GM19043 (cell line): Measurements from ENCODE around the gene OR51M1.
"Not testable (repeated sequence)": the region's sequence is repeated elsewhere in the genome, so short reads cannot be mapped to it uniquely, and the experiment has no call there.

Experiments used
- ATAC-seq: cut with Tn5 transposase; IDR thresholded peaks from one replicate; pipeline ENCODE4 v1.9.1; 2021; ENCODE audit warnings: low read depth; ENCODE audit not compliant: unreplicated experiment

The OR51M1 gene, protein sequence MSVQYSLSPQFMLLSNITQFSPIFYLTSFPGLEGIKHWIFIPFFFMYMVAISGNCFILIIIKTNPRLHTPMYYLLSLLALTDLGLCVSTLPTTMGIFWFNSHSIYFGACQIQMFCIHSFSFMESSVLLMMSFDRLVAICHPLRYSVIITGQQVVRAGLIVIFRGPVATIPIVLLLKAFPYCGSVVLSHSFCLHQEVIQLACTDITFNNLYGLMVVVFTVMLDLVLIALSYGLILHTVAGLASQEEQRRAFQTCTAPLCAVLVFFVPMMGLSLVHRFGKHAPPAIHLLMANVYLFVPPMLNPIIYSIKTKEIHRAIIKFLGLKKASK

DNA sequence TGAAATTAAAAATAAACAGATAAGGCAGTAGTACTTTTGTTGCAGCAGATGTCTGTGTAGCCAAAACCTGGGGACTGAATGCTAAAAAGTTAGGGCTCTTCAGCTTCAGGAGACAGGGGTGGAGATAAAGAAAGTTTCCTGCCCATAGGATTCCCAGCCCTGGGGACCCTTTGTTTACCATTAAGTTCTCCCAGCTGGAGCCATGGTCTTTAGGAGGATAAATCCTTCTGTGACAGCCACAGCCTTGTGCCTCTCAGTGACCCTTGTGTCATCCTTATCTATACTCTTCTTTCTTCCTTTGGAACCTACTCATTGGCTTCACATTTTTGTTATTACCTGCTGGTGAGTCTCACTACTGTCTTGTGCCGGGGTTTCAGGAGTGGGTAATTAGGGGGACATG lies at the start of gene OR51M1:
Gene OR51M1 (plus strand): TSS at position 237 of the 400 bp plus-strand sequence. CDS start 5,587 bp downstream, outside the sequence.
- ATAC-seq, result no peak

DNA sequence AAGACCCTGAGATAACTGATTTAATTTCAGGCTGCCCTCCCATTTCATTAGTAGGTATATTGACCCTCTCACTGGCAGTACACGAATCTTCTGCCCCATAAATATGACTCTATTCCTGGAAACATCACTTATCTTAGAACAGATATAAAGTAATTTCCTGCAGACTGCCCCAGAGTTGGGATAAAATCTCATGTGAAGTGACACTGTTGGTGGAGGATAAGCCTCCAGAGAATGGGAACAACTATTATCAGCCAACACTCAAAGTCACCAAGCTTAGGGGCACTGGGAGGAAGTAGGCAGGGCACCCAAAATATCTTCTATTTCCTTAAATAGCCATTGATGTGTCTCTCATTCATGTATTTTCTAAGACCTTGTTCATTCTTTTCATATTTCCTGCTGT lies 48.4 kb upstream of the OR51M1 start:
- no peak for ATAC-seq

DNA sequence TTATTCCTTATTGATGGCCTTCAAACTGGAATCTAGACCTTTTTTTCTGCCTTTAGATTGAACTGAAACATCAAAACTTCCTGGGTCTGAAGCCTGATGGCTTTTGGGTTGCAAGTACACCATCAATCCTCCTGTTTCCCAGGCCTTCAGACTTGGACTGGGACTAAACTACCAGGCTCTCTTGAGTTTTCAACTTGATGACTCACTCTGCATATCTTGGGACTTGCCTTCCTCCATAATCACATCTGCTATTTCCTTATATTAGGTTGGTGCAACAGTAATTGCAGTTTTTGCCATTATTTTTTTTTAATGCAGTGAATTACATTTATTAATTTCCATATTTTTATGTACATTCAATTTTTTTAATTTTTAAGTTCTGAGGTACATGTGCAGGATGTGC lies 47.3 kb upstream of the OR51M1 start:
- no peak for ATAC-seq

DNA sequence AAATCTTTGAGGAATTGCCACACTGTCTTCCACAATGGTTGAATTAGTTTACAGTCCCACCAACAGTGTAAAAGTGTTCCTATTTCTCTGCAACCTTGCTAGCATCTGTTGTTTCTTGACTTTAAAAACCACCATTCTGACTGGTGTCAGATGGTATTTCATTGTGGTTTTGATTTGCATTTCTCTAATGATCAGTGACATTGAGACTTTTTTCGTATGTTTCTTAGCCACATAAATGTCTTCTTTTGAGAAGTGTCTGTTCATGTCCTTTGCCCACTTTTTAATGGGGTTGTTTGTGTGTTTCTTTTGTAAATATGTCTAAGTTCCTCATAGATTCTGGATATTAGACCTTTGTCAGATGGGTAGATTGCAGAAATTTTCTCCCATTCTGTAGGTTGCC lies 46.4 kb upstream of the OR51M1 start:
- not testable (repeated sequence) for ATAC-seq

DNA sequence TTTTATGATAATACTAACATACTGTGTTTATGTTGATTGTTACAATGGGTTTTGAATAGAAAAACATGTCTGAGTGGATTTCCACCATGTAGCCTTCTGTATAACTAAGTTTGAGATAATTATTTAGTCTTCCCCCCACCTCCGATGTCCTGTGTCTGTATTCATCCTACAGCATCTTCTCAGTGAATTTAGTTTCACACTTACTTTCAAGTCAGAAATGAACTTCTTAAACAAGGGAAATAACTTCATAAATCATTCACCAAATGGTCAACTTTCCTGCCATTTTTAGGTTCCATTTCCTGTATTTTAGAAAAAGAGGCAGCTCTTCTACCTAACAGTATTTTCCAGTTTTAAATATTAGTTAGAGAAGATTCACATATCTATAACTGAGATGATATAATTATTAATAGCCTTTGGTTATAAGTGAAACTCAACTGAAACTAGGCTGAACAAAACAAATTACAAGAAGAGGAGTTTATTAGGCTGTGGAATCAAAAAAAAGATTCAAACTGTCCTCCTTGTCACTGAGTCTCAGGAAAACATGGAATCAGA lies 43.8 kb upstream of the OR51M1 start:
- ATAC-seq, result peak; percentile 73

DNA sequence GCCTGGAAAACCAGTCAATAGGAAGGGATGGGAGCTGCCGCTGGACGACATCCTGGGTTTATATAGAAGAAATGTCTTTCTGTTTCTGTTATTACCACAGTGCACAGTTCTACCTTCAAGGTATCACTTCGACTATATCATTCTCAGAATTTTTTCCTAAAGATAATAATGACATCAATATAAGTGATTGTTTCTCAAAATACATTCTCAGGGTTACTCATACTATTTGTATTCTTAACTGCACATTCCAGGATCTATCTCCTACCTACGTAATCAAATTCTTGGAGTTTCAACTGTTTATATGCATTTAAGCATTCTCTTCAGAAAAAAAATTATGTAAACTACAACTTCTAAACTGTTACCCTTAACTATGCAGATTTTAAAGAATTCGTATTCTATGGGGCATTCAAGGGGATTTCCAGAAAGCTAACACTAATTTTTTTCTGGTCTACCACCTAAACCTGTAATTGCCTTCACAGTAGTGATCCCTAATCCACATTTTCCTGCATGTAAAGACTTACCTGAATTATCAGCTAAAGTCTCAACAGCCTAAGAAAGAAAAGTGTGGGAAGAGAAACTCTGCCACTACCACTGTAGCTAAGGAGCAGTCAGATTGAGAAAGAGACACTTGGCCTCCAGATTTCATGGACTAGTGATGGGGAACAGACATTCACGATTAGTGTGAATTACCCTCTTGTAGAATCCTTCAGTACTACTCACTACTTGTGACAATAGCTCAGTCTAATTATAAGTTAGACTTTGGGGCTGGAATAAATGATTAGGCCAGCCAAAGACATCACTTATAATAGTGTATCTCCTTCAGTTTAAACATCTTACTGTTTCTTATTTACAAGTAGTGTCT lies 39.9 kb upstream of the OR51M1 start, which contains the start of gene OR51B5:
Gene OR51B5 (minus strand): TSS at position 51 of the 862 bp plus-strand sequence. CDS start 0 bp downstream, at position 51.
- ATAC-seq, result no peak

DNA sequence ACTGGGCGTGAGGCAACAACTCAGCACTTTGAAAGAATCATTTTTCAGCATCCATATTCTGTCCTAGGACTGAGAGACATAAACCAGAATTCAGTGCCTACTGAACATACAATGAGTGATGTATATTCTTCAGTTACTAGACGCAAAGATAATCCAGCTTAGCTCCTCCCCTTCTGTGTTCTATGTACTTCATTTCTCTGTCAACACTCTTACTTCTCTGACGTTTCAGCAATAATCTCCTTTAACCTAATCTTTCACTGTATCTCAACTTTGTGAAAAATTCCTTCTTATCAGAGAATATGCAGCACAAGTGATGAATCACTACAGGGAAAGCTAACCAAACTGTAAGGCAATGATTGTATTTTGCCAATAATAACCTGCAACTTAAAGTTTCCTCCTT lies 37.8 kb upstream of the OR51M1 start:
- no peak for ATAC-seq

DNA sequence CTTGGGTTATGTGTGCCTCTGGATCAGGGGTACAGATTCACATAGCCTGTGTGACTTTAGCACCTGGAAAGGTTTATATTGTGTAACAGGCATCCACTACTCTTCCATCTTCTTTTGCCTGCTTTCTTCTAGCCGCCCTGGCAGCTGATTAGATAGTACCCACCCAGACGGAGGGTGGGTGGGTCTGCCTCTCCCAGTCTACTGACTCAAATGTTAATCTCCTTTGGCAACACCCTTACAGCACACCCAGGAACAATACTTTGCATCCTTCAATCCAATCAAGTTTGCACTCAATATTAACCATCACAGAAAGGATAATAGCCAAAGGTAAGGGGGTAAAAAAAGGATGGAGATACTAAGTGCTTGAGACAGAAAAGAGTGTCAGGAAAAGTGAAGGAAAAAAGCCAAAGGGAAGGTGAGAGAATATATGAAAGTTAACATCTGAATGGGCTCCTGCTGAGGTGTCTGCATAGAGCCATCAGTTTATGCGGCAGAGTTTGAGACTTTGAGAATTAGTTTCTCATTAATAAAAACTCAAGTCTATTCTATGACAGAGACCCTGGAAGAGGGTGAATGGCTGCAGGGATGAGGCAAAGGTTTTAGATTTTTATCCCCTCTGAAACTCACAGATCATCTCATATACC lies 34.9 kb upstream of the OR51M1 start:
- no peak for ATAC-seq

DNA sequence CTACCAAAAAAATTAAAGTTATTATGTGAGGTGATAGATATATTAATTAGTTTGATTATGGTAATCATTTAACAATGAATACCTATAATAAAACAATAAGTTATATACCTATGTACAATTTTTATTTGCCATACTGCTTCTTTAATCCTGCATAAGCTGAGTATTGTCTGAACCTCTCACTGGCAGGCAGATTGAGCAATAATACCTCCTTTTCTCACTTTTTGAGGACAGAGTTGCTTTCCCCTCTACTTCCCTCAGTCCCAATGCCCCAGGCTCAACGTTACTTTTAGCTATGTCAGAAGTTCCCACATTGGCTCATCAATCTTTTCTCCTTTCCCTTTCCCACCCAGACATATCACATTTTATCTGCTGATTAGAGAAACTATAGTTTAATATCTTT lies 34.1 kb upstream of the OR51M1 start:
- ATAC-seq, result no peak

DNA sequence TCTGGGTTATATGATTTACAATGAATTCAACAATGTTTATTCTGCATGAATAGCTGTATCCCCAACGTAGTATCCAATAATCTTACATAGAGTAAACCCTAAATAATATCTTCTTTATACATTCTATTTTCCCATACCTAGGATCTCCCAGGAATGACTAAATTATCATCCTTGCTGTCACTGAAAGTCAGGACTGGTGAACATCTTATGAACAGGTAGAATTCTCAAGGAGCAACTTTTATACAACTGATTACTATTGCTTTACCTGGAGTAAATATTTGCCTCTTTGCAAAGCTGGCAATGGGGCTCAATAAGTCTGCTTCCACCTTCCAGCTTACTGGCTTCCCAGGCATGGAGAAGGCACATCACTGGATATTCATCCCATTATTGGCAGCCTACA lies 32.4 kb upstream of the OR51M1 start, which contains the start of gene OR51B6:
Gene OR51B6 (plus strand): TSS at position 301 of the 400 bp plus-strand sequence. CDS start 0 bp downstream, at position 301.
- ATAC-seq, result no peak

DNA sequence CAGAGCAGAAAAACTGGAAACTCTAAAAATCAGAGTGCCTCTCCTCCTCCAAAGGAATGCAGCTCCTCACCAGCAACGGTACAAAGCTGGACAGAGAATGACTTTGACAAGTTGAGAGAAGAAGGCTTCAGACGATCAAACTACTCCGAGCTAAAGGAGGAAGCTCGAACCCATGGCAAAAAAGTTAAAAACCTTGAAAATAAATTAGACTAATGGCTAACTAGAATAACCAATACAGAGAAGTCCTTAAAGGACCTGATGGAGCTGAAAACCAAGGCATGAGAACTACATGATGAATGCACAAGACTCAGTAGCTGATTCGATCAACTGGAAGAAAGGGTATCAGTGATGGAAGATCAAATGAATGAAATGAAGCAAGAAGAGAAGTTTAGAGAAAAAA lies 27.6 kb upstream of the OR51M1 start:
- not testable (repeated sequence) for ATAC-seq

DNA sequence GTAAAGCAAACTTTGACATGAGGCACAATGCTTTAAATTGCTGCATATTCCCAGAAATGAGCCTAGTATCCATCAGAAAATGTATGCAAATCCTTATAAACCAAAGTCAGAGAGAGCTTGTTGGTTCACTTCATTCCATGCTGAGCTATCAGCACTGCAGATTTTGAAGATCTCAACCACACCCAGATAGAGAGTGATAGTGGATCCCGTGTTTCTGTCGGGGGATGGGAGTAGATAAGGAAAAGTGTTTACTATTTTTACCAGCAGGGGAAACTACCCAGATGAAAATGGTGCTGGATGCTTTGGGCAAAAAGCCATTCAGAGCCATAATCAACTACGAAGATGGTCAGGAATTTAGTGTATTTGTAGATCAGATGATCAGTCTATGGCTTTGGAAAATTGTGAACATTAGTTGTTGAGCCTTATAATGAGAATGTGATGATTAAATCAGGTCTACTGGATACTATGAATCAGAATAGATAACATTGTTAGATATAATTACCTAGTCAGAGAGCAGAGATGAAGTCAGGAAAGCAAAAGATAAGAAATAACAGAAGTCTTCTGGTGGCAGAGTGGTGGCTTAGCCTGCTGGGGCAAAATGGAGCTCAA lies 21.5 kb upstream of the OR51M1 start:
- ATAC-seq, result no peak

DNA sequence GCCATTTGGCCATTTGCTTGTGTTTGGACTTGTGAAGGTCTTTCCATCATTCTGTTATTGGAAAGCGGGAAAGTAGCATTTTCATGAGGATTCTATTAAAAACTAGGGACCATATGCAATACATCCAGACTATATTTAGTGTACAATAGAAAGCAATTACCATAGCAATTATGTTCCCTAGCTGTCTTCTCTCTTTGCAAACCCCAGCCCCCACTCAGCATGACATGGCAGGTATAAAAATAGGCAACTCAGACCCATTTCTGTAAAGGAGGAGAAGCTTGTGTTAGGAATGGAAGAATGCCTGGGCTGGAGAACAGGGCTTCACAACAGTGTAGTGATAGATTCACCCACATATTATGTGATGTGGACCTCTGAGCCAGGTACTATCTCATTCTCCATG lies 19.9 kb upstream of the OR51M1 start:
- no peak for ATAC-seq

DNA sequence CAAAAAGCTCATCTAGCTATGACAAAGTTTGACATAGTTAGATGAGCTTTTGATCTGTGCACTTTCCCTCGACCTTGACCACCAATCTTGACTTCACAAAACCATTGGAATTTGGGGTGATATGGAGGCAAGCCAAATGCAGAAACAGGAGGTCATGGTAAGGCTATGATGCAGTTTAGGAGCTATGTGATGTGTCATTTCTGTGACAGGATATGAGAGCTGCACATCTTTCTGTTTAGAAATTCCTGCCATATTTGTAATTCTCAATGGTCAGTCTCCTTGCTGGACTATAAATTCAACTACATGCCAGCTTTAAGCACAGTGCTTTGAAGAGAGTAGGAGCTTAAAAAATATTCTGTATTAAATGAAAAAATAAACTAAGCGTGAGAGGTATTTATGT lies 19.4 kb upstream of the OR51M1 start:
- no peak for ATAC-seq

DNA sequence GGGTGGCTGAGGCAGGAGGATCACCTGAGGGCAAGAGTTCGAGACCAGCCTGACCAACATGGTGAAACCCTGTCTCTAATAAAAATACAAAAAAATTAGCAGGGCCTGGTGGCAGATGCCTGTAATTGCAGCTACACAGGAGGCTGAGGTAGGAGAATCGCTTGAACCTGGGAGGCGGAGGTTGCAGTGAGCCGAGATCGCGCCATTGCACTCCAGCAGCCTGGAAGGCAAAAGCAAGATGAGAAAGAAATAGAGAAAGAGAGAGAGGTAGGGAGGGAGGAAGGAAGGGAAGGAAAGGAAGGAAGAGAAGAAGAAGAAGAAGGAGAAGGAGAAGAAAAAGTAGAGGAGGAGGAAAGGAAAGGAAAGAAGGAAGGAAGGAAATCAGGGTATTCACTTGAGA lies 17.2 kb upstream of the OR51M1 start:
- ATAC-seq, result not testable (repeated sequence)

DNA sequence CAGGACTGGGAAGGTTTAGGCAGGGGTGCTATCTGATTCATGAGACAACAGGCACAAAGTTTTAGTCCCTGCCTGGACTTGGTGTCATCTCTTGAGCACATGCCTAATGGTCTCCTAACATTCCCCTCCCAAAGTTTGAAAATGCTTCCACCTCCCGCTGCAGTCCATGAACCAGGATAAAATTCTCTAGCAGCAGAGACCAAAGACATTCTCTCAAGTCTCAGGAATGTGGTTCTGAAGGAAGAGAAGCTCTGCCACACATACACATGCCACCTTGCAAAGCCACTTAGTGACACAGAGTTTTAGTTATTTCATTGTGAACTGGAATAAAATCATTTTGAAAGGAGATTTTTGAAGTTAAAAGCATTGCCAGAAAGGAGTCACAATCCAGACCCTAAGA lies 16.8 kb upstream of the OR51M1 start:
- ATAC-seq, result no peak

DNA sequence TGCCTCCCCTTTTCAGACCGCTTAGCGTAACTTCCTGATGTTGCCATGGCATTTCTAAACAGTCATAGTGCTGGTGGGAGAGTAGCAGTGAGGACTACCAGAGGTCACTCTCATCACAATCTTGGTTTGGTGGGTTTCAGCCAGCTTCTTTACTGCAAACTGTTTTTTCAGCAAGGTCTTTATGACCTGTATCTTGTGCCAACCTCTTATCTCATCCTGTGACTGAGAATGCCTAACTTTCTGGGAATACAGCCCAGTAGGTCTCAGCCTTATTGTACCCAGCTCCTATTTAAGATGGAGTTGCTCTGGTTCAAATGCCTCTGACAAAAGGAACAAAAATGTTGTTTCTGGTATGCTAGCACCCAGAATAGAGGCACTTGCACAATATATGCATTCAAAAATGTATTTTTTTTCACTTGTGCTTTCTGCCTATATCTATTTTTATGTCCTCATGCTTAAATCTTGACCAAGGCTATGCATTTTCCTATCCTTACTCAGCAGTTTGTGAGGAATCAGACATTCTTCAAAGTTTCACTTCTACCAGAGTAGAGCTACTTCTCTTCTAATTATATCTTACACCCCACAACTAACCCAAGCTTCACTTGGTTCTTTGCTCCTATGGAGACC lies 16.1 kb upstream of the OR51M1 start:
- no peak for ATAC-seq

DNA sequence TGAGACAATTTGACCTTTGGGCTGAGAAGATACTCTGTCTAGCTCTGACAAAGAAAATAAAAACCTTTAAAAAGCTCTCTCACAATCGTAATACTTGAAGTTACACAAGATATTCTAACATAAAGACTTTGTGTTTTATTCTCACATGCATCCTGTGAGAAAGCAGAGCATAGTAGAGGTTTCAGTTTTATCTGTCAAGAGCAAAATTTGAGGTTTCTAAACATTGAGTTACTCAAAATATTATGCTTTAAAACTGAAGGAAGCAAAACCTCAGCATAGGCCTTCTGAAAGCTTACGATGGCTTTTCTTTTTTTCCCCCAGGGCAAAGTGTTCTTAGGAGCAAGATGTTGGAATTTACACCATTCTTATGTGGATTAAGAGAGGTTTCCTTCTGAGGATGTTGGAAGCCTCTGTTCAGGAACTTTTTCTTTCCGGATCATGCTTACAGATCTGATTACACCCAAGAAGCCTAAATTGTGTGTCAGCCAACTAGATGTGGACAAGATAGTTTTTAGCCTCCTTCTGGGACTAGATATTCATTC lies 15.0 kb upstream of the OR51M1 start:
- peak; percentile 53 for ATAC-seq

DNA sequence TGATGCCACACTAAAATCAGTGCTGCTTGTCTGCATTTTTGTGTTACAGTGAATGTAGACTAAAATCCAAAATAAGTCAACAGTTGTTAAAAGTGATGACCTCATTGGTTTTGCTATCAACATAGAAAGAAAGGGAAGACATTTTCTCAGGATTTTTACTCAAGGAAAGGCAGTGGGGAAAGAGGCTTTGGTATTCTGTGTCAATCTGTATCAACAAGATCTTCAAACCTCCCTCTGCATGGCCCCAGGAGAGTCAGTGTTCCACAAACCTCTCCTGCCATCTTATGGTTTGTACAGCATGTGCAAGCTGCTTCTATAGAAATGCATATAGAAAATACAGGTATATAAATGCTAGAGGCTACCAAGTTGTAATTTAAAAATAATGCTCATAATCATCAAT lies 13.8 kb upstream of the OR51M1 start:
- ATAC-seq, result peak; percentile 59
